MM.1S (cell line): Measurements from ENCODE around the gene AGR2.

Experiments
- DNase-seq: peaks from one replicate; pipeline ENCODE4 v3.0.0-alpha.2; 2015
- H2AFZ ChIP-seq: fragments of 300-600 bp; sonication (generic); 2 replicates; pipeline ENCODE4 v1.6.0; 2016; ENCODE audit warnings: antibody characterized with exemption, low read length
- H3F3A ChIP-seq: fragments of 300-600 bp; sonication (generic); 2 replicates; pipeline ENCODE4 v1.6.1; 2016; ENCODE audit warnings: mild to moderate bottlenecking, antibody characterized with exemption, low read length, moderate library complexity, mixed read lengths; ENCODE audit not compliant: insufficient read depth
- H3K27ac ChIP-seq: fragments of 300-600 bp; sonication (generic); 2 replicates; pipeline ENCODE4 v1.5.1; 2016; ENCODE audit warnings: mild to moderate bottlenecking, low read length
- H3K27me3 ChIP-seq: fragments of 300-600 bp; sonication (generic); replicated peaks from 2 replicates; pipeline ENCODE4 v1.6.0; 2016; ENCODE audit warnings: low read length; ENCODE audit not compliant: insufficient read depth
- H3K36me3 ChIP-seq: fragments of 300-600 bp; sonication (generic); replicated peaks from 2 replicates; pipeline ENCODE4 v1.6.1; 2016; ENCODE audit warnings: mild to moderate bottlenecking, low read length, mixed read lengths; ENCODE audit not compliant: insufficient read depth
- H3K4me1 ChIP-seq: fragments of 300-600 bp; sonication (generic); 2 replicates; pipeline ENCODE4 v1.6.1; 2016; ENCODE audit warnings: low read length, mixed read lengths
- H3K4me2 ChIP-seq: fragments of 300-600 bp; sonication (generic); 2 replicates; pipeline ENCODE4 v1.6.0; 2016; ENCODE audit warnings: low read depth, low read length
- H3K4me3 ChIP-seq: fragments of 300-600 bp; sonication (generic); 2 replicates; pipeline ENCODE4 v1.5.1; 2016; ENCODE audit warnings: low read length, mixed read lengths
- H3K79me2 ChIP-seq: fragments of 300-600 bp; sonication (generic); 2 replicates; pipeline ENCODE4 v1.6.1; 2016; ENCODE audit warnings: mixed run types, low read length, mixed read lengths
- H3K9ac ChIP-seq: fragments of 300-600 bp; sonication (generic); 2 replicates; pipeline ENCODE4 v1.6.1; 2016; ENCODE audit warnings: low read length, mixed read lengths
- H3K9me2 ChIP-seq: fragments of 300-600 bp; sonication (generic); replicated peaks from 2 replicates; pipeline ENCODE4 v1.6.1; 2016; ENCODE audit warnings: mild to moderate bottlenecking, low read length, mixed read lengths; ENCODE audit not compliant: insufficient read depth
- H3K9me3 ChIP-seq: fragments of 300-600 bp; sonication (generic); replicated peaks from 2 replicates; pipeline ENCODE4 v1.6.1; 2016; ENCODE audit warnings: mild to moderate bottlenecking, low read length, mixed read lengths; ENCODE audit not compliant: insufficient read depth
- H4K20me1 ChIP-seq: fragments of 300-600 bp; sonication (generic); 2 replicates; pipeline ENCODE4 v1.6.1; 2016; ENCODE audit warnings: mild to moderate bottlenecking, low read length, moderate library complexity, mixed read lengths; ENCODE audit not compliant: insufficient read depth
- EZH2 ChIP-seq: fragments of 300-600 bp; sonication (generic); optimal IDR thresholded peaks from 2 replicates; pipeline ENCODE3; 2017; ENCODE audit warnings: low read depth, mild to moderate bottlenecking, antibody characterized with exemption, low read length, mixed read lengths
- EZH2phosphoT487 ChIP-seq: fragments of 300-600 bp; sonication (generic); IDR thresholded peaks from 2 replicates; pipeline ENCODE4 v1.6.1; 2018; ENCODE audit warnings: antibody characterized with exemption, low read length
- TF ChIP-seq, protein P1 (sequence below): fragments of 300-600 bp; sonication (generic); IDR thresholded peaks from 2 replicates; pipeline ENCODE4 v1.5.1; 2016; ENCODE audit warnings: antibody characterized with exemption, low read length, mixed read lengths

AGR2 gene

DNA sequence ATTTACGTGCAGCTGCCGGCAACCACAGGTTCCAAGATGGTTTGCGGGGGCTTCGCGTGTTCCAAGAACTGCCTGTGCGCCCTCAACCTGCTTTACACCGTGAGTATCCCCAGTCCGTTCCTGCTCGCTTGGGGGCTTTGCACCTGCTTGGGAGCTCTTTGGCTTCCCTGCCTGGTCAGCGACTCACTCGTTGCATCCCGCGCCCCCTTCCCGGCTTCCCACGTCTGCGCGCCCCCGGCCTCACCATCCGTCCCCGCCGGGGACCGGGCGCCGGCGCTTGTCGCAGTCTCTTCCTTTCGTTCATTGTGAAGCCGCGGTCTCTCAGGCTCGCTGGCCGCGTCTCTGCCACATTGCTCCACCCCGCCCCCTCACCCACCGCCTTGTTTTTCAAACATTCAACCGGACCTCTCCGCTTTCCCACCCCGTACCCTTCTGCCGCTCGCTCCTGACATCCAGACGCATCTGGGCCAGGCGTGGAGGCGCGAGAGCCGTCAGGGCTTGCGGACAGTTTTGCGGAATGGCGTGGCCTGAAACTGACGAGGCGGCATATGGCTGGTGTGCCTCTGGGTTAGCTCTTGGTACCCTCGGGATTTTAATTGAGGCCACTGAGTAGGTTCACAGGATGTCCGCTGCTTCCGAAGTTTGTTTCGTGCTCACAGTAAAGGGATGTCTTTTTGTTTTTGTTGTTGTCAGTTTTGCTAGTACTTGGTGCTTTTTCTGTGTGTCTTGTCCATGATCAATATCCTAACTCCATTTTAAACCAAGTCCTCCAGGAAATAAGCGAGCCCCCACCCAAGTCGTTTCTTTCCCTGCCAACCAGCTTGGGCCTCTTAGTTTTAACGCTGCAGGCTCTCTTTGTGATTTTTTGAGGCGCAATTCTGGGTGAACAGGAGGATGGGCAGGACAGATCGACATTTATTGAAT, 50.6 kb downstream of the AGR2 start:
- H2AFZ ChIP-seq: peak overlapping the region; percentile 83
- H3K27ac ChIP-seq: no peak overlapping the region
- H3K27me3 ChIP-seq: no peaks in the 10 kb centered on the region
- TF ChIP-seq EZH2 (no peak), EZH2phosphoT487 (no peak)
- TF ChIP-seq, protein P1, sequence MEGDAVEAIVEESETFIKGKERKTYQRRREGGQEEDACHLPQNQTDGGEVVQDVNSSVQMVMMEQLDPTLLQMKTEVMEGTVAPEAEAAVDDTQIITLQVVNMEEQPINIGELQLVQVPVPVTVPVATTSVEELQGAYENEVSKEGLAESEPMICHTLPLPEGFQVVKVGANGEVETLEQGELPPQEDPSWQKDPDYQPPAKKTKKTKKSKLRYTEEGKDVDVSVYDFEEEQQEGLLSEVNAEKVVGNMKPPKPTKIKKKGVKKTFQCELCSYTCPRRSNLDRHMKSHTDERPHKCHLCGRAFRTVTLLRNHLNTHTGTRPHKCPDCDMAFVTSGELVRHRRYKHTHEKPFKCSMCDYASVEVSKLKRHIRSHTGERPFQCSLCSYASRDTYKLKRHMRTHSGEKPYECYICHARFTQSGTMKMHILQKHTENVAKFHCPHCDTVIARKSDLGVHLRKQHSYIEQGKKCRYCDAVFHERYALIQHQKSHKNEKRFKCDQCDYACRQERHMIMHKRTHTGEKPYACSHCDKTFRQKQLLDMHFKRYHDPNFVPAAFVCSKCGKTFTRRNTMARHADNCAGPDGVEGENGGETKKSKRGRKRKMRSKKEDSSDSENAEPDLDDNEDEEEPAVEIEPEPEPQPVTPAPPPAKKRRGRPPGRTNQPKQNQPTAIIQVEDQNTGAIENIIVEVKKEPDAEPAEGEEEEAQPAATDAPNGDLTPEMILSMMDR: no peak
- H3K4me2 ChIP-seq: peak overlapping the region; percentile 85
- H3K79me2 ChIP-seq: no peaks in the 10 kb centered on the region
- H3K9me3 ChIP-seq: no peaks in the 10 kb centered on the region
- DNase-seq: peak; percentile 9
- H3K9me2 ChIP-seq: no peaks in the 10 kb centered on the region
- H3F3A ChIP-seq: no peaks in the 10 kb centered on the region
- peak overlapping the region; percentile 37; the same call in 1 of the 2 replicates for H3K9ac ChIP-seq
- H3K4me3 ChIP-seq: peak overlapping the region; percentile 71
- H3K4me1 ChIP-seq: no peaks in the 10 kb centered on the region
- H3K36me3 ChIP-seq: no peaks in the 10 kb centered on the region
- no peaks in the 10 kb centered on the region for H4K20me1 ChIP-seq

DNA sequence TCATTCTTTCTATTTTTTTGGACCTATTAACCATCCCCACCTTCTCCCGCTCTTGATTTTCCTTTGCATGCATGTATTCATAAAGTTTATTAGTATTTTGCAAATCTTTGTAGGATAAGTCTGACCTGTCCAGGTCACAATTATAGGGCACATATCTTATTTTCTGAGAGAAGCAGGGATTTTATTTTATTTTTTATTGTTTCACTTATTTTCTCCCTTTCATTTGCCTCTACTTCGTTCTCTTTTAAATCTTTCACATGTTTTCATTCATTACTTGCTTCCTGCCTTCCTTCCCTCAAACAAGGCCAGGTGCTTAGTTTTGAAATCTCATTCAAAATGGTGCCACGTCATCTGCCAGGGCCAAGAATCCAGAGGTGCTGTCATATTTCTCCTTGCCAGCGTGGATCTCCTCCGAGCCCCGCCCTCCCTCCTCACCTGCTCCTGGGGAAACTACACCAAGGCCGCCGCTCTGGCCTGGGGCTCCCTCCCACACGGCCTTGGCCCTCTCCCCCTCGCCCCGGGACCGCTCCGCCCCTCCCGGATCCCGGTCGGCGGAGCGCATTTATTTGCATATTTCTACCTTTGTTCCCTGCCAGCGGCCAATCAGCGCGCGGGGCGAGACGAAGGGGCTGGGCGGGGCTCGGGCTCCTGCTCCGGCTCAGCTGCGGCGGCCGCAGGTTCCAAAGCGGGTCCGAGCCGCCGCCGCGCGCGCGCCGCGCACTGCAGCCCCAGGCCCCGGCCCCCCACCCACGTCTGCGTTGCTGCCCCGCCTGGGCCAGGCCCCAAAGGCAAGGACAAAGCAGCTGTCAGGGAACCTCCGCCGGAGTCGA, 51.5 kb downstream of the AGR2 start, which contains the start of gene TSPAN13:
TSPAN13 (plus strand) TSS at position 654 of the 830 bp plus-strand sequence. CDS start 213 bp downstream, outside the sequence.
- TF ChIP-seq EZH2phosphoT487: no peak
- TF ChIP-seq, protein P1: no peak
- TF ChIP-seq EZH2: no peak
- H3K9me3 ChIP-seq: no peaks in the 10 kb centered on the region
- H3K27me3 ChIP-seq: no peaks in the 10 kb centered on the region
- peak within 1 kb of the TSS; percentile 71 for H3K4me3 ChIP-seq
- peak within 1 kb of the TSS; percentile 37; the same call in 1 of the 2 replicates for H3K9ac ChIP-seq
- DNase-seq: peak; percentile 89
- H3K79me2 ChIP-seq: no peaks in the 10 kb centered on the region
- H3K9me2 ChIP-seq: no peaks in the 10 kb centered on the region
- H3F3A ChIP-seq: no peaks in the 10 kb centered on the region
- H3K36me3 ChIP-seq: no peaks in the 10 kb centered on the region
- peak within 1 kb of the TSS; percentile 85 for H3K4me2 ChIP-seq
- no peak within 1 kb of the TSS for H3K27ac ChIP-seq
- no peaks in the 10 kb centered on the region for H3K4me1 ChIP-seq
- peak within 1 kb of the TSS; percentile 94 for H2AFZ ChIP-seq
- no peaks in the 10 kb centered on the region for H4K20me1 ChIP-seq

DNA sequence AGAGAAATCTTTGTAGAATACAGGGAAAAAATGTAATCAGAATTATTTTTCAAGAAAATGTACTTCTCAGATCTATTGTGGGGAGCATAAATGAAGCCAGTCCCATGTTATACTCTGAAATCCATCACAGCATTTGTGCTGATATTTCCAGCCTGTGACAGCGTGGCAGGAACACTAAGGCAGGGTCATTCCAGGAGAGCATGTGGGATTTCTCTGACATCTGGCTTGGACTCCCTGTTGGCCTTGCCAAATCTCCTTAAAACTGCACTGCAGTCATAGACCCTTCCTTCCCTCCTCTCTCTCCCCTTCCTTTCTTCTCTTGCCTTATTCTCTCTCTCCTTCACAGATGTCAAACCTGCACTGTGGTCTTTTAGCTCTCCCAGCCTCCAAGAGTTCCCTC, 57.7 kb downstream of the AGR2 start:
- no peak for DNase-seq
- no peaks in the 10 kb centered on the region for H3K79me2 ChIP-seq
- no peak overlapping the region for H3K4me3 ChIP-seq
- no peaks in the 10 kb centered on the region for H3K9me2 ChIP-seq
- H3K27ac ChIP-seq: no peak overlapping the region
- no peaks in the 10 kb centered on the region for H3F3A ChIP-seq
- no peaks in the 10 kb centered on the region for H4K20me1 ChIP-seq
- H3K9ac ChIP-seq: no peak overlapping the region
- H3K4me2 ChIP-seq: no peak overlapping the region
- no peaks in the 10 kb centered on the region for H3K27me3 ChIP-seq
- TF ChIP-seq EZH2phosphoT487 (no peak), EZH2 (no peak)
- TF ChIP-seq, protein P1: no peak
- no peaks in the 10 kb centered on the region for H3K4me1 ChIP-seq
- no peak overlapping the region for H2AFZ ChIP-seq
- no peaks in the 10 kb centered on the region for H3K36me3 ChIP-seq
- H3K9me3 ChIP-seq: no peaks in the 10 kb centered on the region
